Measurements from ENCODE around the gene HECTD4. TPM values are rescaled to one million over a fixed set of nuclear protein-coding genes. Genes with fewer than 3 reads are reported as not detected.

Gene HECTD4
- total and polyA plus RNA-seq, 2 donors (not counting 1 experiment from before 2014, with no cell fraction given) = 46.4 to 92.2 TPM

DNA sequence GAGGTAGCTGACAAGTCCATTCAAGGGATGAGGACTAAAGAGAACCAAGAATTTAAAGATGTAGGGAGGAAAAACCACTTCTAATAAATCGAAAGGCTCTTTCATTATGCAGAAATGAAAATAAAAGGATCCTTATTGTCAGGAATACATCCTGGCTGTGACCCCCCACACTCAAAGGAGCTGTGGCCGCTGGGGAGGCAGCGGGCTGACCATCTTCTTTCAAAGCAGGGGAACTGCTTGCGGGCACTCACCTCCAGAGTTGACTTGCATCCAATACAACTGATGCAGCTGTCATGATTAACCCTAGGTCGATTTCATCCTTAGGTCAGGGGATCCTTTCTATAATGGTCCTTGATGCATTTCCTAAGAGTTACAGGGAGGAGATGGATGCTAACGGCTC is 221.6 kb downstream of the HECTD4 start:
- Mint-ChIP-seq H3K4me3 (no peak overlapping the region), H3K27ac (peak overlapping the region; percentile 61), H3K9me3 (ENCODE audit: insufficient read depth) (no peaks in the 10 kb centered on the region), H3K27me3 (no peaks in the 10 kb centered on the region), H3K4me1 (peaks cover 35% of the 10 kb centered on the region)
- H3K79me2 ChIP-seq (ENCODE audit: control insufficient read depth, insufficient read depth, low read length) = peaks cover 6% of the 10 kb centered on the region
- DNase-seq (no peak), ATAC-seq (ENCODE audit: low read depth) (no peak)
- ChIA-PET CTCF (interaction anchor here (0.7 to 2.0 kb wide), 2 partner anchors 9 to 216 kb away, joined by 4 to 5 read pairs; no protein-coding TSS in a partner anchor), POLR2A (no interaction called here)
- H3K9ac ChIP-seq (ENCODE audit: low read length) = no peak overlapping the region
- peak overlapping the region in 1 of 2 donors; percentile 5 for H3K27ac ChIP-seq (ENCODE audit: low read length in 2 of 2)
- H3K4me1 ChIP-seq (ENCODE audit: control insufficient read depth in 2 of 2, insufficient read depth in 2 of 2, low read length in 2 of 2) = peaks cover 21 to 22% of the 10 kb centered on the region in 2 donors
- no peaks in the 10 kb centered on the region for H4K20me1 ChIP-seq (ENCODE audit: control insufficient read depth, insufficient read depth, low read length, poor library complexity, severe bottlenecking)
- TF ChIP-seq CTCF (IDR thresholded peaks at IDR 0.05) (no peak), EZH2 (IDR thresholded peaks at IDR 0.05; ENCODE audit: borderline replicate concordance, insufficient read depth, low read depth, low read length, poor library complexity, severe bottlenecking) (no peak)
- no peak overlapping the region for H2AFZ ChIP-seq (ENCODE audit: insufficient read depth, low read depth, low read length, poor library complexity, severe bottlenecking)
- H3K9me3 ChIP-seq (ENCODE audit: control extremely low read depth in 1 of 3, control insufficient read depth in 2 of 3, insufficient read depth in 1 of 3, low read length in 2 of 3) = peaks cover 0 to 22% (median 17%) of the 10 kb centered on the region in 3 donors
- intact Hi-C loops (cut with micrococcal nuclease) = no loop called here
- H3K4me3 ChIP-seq (ENCODE audit: control extremely low read depth in 1 of 5, extremely low read depth in 1 of 5, insufficient read depth in 1 of 5, low read depth in 2 of 5, low read length in 4 of 5) = no peak overlapping the region
- no peaks in the 10 kb centered on the region for H3K27me3 ChIP-seq (replicated peaks in 1 of 4; ENCODE audit: control extremely low read depth in 1 of 4, control insufficient read depth in 3 of 4, insufficient read depth in 4 of 4, low read length in 3 of 4)
- no peak overlapping the region for H3K4me2 ChIP-seq (replicated peaks; ENCODE audit: low read depth, low read length, poor library complexity, severe bottlenecking)
- 100% methylated on average over 2 of the region's 6 CpGs for WGBS (ENCODE audit: insufficient coverage)
- H3K36me3 ChIP-seq (replicated peaks in 1 of 2; ENCODE audit: control extremely low read depth in 1 of 2, control insufficient read depth in 1 of 2, extremely low read depth in 1 of 2, insufficient read depth in 2 of 2, low read length in 1 of 2) = peaks cover 0 to 50% of the 10 kb centered on the region in 2 experiments

- POLR2A ChIA-PET = interaction anchor here (0.6 to 1.6 kb wide), 2 partner anchors 50 to 52 kb away, joined by 3 to 6 read pairs; partner anchors contain the start of gene NAA25
- H3K4me3 ChIP-seq (ENCODE audit: control extremely low read depth in 1 of 5, extremely low read depth in 1 of 5, insufficient read depth in 1 of 5, low read depth in 2 of 5, low read length in 4 of 5) = peak overlapping the region in 1 of 5 experiments; percentile 29
- H3K27ac ChIP-seq (ENCODE audit: low read length in 2 of 2) = peak overlapping the region; percentile 61 to 78
- peak overlapping the region; percentile 64 for H3K4me2 ChIP-seq (replicated peaks; ENCODE audit: low read depth, low read length, poor library complexity, severe bottlenecking)
- WGBS (ENCODE audit: insufficient coverage) = 96% methylated on average over 6 of the region's 6 CpGs
- peak overlapping the region; percentile 38 for H3K9ac ChIP-seq (ENCODE audit: low read length)
- no peaks in the 10 kb centered on the region for H4K20me1 ChIP-seq (ENCODE audit: control insufficient read depth, insufficient read depth, low read length, poor library complexity, severe bottlenecking)
- peak overlapping the region; percentile 56 for H2AFZ ChIP-seq (ENCODE audit: insufficient read depth, low read depth, low read length, poor library complexity, severe bottlenecking)
- peaks cover 0 to 30% (median 17%) of the 10 kb centered on the region in 3 donors for H3K9me3 ChIP-seq (ENCODE audit: control extremely low read depth in 1 of 3, control insufficient read depth in 2 of 3, insufficient read depth in 1 of 3, low read length in 2 of 3)
- H3K4me3 Mint-ChIP-seq = peak overlapping the region; percentile 56
- no peaks in the 10 kb centered on the region for H3K27me3 ChIP-seq (replicated peaks in 1 of 4; ENCODE audit: control extremely low read depth in 1 of 4, control insufficient read depth in 3 of 4, insufficient read depth in 4 of 4, low read length in 3 of 4)
- H3K36me3 ChIP-seq (replicated peaks in 1 of 2; ENCODE audit: control extremely low read depth in 1 of 2, control insufficient read depth in 1 of 2, extremely low read depth in 1 of 2, insufficient read depth in 2 of 2, low read length in 1 of 2) = peaks cover 0 to 52% of the 10 kb centered on the region in 2 experiments
- H3K9me3 Mint-ChIP-seq (ENCODE audit: insufficient read depth) = no peaks in the 10 kb centered on the region
- ATAC-seq (ENCODE audit: low read depth) (no peak), DNase-seq (no peak)
- H3K27me3 Mint-ChIP-seq = no peaks in the 10 kb centered on the region
- peak overlapping the region; percentile 90 for H3K27ac Mint-ChIP-seq
- H3K4me1 ChIP-seq (ENCODE audit: control insufficient read depth in 2 of 2, insufficient read depth in 2 of 2, low read length in 2 of 2) = peaks cover 21 to 22% of the 10 kb centered on the region in 2 donors
- intact Hi-C loops (cut with micrococcal nuclease) = loop anchor here (10.0 kb wide), 1 partner anchor 214 kb away; no protein-coding TSS in a partner anchor
- CTCF ChIA-PET = interaction anchor here (0.9 to 1.1 kb wide), 2 partner anchors 29 to 83 kb away, joined by 3 to 5 read pairs; no protein-coding TSS in a partner anchor
- H3K79me2 ChIP-seq (ENCODE audit: control insufficient read depth, insufficient read depth, low read length) = peaks cover 6% of the 10 kb centered on the region
- peaks cover 37% of the 10 kb centered on the region for H3K4me1 Mint-ChIP-seq
- no peak for TF ChIP-seq CTCF (IDR thresholded peaks at IDR 0.05)
Measured at GRCh38 chr12:112159146-112159541, 223.1 kb downstream of the HECTD4 start.

All from B cell (primary cell).